GM21717 (cell line): Measurements from ENCODE around the gene SCGB1C2.
"Not testable (repeated sequence)": the region's sequence is repeated elsewhere in the genome, so short reads cannot be mapped to it uniquely, and the experiment has no call there.

Experiments used
- ATAC-seq: cut with Tn5 transposase; IDR thresholded peaks from one replicate; pipeline ENCODE4 v1.9.1; 2021; ENCODE audit warnings: mild to moderate bottlenecking, moderate library complexity; ENCODE audit not compliant: unreplicated experiment

Gene SCGB1C2

DNA sequence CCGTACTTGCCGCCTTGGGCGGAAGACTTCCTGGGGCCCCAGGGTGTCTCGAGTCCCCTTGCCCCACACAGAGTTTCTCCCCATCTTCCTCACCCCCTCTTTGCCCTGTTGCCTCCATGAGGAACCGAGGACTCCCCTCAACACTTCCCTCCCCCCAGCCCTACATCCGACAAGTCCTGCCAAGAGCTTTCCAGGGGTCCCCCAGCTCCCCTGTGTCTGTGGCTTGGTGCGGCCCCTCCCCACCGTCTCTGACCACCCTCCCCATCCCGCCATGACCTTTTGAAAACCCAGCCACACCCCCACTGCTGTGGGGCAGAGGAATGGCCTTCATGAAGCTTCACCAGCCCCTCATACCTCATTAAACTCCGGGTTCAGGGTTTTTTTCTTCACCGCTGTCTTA, 11.4 kb downstream of the SCGB1C2 start:
- ATAC-seq, result no peak

DNA sequence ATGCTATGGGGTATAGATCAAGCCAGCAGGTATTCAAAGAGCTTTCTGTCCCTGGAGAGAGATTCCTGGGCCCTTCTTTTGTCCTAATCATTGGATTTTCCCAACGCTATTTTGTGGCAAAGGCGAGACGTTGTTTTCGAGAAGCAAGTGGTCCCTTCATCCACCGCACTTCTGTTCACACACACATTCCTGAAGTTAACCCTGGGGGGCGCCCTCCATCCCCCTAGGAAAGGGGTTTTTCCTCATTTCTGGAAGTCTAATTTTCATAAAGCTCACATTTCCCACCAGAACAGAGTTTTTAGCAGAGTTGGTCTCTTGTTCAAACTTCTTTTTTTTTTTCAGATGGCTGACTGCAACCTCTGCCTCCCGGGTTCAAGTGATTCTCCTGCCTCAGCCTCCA, 11.9 kb downstream of the SCGB1C2 start:
- ATAC-seq, result no peak

DNA sequence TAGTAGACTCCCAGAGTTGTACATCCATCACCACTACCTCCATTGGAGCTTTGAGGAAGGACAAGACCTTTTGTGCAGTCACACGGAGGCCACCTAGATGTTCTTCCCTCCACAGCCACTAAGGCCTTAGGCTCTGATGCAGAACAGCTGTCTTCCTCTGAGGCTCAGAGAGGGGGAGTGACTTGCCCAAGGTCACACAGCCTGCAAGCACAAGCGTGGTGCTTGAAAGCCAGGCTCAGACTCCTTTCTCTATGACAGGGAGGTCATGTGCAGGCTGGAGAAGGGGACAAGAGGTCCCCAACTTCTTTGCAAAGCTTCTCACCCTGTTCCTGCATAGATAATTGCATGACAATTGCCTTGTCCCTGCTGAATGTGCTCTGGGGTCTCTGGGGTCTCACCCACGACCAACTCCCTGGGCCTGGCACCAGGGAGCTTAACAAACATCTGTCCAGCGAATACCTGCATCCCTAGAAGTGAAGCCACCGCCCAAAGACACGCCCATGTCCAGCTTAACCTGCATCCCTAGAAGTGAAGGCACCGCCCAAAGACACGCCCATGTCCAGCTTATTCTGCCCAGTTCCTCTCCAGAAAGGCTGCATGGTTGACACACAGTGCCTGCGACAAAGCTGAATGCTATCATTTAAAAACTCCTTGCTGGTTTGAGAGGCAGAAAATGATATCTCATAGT, 12.7 kb downstream of the SCGB1C2 start:
- ATAC-seq, result no peak

DNA sequence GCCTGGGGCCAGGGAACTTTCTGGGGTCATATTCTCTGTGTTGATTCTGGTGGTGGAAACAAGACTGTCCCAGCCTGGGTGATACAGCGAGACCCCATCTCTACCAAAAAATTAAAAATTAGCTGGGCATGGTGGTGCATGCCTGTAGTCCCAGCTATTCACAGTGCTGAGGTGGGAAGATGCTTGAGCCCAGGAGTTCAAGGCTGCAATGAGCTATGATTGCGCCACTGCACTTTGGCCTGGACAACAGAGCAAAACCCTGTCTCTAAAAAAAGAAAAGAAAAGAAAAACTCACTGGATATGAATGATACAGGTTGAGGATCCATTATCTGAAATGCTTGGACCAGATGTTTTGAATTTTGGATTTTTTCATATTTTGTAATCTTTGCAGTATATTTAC, 13.6 kb downstream of the SCGB1C2 start:
- ATAC-seq, result no peak

DNA sequence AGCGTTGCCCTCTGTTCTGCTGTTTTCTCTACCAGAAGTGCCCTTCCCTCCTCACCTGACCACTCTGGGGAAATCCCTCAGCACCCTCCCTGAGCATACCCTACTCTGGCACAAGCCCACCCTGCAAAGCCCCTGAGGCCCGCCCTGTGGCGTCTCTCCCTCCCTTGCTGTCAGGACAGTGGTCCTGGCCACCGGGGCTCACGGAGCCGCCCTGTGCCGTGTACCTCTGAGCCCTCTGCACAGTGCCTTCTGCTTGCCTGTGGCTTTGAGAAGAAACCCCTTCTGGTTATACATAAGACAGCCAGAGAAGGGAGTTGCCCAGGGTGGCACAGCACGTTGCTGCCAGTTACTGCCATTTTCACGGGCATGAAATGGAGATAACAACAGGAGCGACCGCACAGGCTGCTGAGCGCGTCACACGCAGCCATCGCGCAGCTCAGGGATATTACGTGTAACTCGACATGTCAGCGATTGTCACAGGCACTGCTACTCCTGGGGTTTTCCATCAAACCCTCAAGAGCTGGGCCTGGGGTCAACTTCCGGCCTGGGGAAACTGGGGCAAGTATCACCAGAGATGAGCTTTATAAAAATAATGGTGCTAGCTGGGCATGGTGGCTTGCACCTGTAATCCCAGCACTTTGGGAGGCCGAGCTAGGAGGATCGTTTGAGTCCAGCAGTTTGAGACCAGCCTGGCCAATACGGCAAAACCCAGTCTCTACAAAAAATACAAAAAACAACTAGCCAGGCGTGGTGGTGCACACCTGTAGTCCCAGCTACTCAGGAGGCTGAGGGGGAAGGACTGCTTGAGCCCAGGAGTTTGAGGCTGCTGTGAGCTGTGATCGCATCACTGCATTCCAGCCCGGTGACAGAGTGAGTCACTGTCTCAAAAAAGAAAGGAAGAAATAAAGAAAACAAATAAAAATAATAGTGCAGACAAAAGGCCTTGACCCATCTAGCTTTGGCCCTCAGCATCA, 14.8 kb downstream of the SCGB1C2 start:
- no peak for ATAC-seq

DNA sequence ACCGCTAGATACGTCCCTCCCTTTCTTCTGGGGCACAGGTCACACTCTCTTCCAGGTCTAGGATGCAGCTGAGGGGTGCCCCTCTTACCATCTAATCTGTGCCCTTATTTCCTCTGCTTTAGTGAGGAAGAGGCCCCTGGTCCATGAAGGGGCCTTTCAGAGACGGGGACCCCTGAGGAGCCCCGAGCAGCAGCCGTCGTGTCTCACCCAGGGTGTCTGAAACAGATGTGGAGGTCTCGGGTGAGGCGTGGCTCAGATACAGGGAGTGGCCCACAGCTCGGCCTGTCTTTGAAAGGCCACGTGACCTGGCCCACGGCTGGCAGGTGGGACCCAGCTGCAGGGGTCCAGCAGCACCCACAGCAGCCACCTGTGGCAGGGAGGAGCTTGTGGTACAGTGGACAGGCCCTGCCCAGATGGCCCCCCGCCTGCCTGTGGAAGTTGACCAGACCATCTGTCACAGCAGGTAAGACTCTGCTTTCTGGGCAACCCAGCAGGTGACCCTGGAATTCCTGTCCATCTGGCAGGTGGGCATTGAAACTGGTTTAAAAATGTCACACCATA, 15.6 kb downstream of the SCGB1C2 start:
- ATAC-seq, result no peak

DNA sequence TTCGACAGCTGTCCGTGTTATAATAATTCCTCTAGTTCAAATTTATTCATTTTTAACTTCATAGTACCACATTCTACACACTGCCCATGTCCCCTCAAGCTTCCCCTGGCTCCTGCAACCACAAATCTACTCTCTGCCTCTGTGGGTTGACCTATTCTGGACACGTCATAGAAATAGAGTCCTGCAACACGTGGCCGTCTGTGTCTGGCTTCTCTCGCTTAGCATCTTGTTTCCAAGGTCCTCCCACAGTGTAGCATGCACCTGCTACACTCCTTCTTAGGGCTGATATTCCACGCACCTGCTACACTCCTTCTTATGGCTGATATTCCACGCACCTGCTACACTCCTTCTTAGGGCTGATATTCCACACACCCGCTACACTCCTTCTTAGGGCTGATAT, 16.5 kb downstream of the SCGB1C2 start:
- no peak for ATAC-seq

DNA sequence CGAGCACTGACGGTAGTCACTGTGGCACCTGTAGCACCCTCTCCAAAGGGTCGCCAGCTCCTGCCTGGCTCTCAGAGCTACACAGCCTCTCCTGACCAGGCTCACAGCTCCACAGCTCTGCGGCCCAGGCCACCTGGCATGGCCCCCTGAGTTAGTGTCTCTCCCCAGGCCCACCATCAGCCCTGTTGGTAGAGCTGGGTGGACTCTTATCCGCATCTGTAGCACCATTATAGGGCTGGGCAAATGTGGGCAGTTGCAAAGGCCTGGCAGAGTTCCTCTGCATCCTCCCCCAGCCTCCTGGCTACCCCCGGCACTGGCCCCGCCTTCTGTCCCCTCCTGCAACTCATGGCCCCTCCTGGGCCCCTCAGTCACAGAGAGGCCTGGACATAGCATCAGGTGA, 18.2 kb downstream of the SCGB1C2 start:
- ATAC-seq, result no peak

DNA sequence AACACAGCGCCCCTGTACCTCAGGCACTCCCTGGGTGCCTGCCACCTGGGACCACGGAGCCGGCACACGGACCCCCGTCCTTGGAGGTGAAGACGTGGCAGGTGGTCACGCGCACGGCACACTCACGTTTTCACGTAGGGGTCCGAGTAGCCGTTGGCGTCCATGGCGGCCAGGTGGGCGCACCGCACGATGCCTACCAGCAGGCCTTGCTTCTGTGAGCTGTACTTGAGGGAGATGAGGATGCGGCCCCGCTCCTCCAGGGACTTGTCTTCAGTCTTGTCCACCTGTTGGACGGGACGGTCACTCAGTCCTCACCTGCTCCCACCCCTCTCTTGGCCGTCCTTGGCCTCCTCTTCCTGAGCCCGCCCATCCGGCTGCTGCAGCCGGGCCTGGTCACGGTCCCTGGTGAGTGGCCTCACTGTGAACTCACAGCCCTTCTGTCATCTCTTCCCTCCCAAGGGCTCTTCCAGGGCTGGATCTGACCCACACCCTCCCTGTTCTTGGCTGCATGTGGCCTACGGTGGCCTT, 18.8 kb downstream of the SCGB1C2 start:
- no peak for ATAC-seq

DNA sequence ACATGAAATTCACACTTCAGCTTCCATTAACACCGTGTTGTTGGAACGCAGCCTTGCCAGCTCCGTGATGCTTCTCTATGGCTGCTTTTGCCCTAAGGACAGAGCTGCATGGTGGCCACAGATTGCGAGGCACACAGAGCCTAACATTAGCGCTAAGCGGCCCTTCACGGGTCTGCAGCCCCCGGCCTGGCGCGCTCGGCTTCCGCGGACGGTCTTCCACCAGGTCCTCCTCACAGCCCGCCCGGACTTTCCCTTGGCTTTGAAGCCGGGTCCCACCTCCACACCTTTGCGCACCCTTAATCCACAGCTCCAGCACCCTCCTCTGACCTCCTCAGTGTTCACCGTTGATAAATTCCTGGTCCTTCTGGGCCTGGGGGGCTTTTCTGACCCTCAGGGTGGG, 19.6 kb downstream of the SCGB1C2 start:
- no peak for ATAC-seq

DNA sequence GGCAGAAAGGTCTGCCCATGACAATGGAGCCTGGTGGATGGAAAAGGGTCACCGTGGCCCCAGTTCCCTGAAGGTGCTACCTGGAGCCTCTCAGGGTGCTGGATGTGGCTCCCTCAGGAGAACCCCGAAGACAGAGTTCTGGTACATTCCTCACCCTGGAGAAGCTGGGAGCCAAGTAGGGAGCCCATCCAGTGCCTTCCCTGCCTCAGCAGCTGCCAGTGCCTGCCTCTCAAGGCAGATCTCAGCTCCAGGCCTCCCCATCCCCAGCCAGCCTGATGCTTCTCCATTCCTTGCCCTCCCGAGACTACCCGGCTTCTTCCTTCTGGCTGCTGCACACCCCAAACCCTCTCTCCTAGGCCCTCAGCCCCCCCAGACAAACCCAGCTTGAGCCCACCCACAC, 20.5 kb downstream of the SCGB1C2 start:
- no peak for ATAC-seq

DNA sequence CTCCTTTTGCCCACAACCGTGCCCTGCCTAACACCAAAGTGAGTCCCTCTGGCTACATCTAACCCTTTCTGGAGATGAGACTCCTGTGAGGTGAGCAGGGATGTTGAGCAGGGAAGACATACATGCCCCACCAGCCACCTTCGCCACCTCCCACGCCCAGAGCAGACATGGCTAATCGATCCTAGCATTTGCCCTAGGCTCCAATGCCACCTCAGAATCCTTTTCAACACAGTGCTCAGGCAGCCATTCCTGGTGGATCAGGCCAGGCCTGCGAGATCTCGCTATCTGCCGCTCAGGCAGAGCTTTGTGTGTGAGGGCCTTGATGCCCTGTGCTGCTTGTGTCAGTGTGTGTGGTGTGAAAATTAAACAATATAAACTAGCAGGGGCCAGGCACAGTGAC, 21.0 kb downstream of the SCGB1C2 start:
- no peak for ATAC-seq

DNA sequence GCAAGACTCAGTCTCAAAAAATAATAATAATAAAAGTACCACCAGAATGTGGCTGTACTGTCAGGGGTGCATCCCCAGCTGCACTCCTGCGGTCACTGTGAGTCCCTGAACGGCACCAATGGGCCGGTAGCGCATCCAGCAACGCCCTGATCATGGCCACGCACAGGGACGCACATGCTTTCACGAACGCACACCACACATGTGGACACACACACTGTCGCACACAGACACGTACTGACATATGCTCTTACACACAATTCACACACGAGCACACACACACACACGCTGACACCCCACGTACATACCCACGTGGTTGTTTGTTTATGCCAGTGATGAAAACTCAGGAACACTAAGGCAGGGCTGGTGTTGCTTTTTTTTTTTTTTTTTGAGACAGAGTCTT, 22.2 kb downstream of the SCGB1C2 start:
- ATAC-seq, result no peak

DNA sequence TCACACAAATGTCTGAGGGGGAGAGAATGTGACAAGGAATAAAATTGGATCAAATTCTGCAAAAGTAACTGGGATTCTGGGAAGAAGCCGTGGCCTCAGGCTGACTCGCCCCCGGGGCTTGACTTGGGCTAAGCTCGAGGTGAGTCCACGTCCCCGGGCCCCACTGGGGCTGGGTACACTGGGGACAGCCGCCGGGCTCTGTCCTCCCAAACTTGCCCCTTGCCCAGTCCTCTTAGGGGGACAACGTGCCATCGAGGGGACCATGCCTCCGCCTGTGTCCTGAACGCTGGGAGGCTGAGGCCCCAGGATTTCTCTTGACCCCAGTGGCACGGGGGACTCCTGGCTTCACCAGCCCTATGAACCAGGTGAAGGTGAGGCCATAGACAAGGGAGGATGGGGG, 23.0 kb downstream of the SCGB1C2 start:
- ATAC-seq, result no peak

DNA sequence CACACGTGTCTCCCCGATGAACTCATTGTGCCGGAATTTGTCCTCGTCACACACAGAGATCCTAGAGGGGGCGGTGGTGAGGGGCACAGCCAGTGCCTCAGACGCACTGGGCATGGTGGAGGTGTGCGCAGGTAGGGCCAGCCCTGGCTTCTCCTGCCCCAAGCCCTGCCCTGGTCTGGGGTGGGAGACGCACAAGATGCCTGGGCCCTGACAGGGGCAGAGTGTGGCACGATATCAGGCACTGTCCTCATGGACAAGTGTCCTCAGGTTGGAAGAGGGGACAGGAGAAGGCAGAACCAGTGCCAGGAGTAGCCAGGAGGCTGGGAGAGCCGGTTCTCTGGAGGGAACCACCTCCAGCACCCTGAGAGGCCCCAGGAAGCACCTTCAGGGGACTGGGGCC, 24.1 kb downstream of the SCGB1C2 start:
- ATAC-seq, result no peak

DNA sequence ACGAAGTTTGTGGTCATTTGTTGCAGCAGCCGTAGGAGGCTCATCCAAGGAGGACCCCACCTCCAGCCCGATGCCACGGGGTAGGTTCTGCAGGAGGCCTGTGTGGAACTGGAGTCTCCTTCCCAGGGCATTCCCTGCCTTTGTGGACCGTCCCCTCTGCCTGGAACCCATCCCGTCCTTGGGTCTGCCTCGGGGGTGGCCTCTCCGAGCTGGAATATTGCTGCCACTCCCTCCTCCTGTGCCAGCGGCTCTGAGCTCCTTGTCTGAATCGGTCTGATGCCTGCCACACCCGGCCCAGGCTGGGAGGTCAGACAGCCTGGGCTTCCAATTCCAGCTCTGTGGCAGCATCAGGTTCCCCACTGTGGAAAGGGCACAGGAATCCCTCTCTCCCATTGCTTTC, 25.3 kb downstream of the SCGB1C2 start:
- no peak for ATAC-seq

DNA sequence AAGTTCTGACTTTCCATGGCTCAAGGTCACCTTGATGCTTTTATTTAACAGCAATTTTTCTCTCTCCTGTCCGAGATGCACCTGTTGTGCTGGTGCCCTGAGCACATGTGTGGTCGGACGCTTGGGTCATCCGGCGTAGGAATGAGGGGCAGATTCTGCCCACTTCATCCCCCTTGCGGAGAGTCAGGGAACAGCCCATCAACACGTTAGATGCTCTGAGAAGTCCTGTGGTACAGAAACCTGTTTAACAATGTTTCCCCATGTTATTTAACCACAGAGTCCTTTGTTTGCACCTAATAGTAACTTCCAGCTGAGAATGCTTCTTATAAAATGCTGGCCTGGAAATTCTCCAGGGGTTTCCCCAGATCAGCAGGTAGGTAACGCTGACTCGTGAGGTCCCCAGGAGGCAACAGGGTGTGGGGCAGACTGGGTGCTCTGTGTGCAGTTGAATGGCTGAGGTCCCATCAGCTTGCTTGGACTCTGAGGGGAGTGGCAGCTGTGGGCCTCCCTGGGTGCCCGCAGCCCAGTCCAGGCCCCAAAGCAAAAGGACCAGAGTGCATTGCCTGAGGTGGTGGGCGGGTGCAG, 26.2 kb downstream of the SCGB1C2 start:
- no peak for ATAC-seq

DNA sequence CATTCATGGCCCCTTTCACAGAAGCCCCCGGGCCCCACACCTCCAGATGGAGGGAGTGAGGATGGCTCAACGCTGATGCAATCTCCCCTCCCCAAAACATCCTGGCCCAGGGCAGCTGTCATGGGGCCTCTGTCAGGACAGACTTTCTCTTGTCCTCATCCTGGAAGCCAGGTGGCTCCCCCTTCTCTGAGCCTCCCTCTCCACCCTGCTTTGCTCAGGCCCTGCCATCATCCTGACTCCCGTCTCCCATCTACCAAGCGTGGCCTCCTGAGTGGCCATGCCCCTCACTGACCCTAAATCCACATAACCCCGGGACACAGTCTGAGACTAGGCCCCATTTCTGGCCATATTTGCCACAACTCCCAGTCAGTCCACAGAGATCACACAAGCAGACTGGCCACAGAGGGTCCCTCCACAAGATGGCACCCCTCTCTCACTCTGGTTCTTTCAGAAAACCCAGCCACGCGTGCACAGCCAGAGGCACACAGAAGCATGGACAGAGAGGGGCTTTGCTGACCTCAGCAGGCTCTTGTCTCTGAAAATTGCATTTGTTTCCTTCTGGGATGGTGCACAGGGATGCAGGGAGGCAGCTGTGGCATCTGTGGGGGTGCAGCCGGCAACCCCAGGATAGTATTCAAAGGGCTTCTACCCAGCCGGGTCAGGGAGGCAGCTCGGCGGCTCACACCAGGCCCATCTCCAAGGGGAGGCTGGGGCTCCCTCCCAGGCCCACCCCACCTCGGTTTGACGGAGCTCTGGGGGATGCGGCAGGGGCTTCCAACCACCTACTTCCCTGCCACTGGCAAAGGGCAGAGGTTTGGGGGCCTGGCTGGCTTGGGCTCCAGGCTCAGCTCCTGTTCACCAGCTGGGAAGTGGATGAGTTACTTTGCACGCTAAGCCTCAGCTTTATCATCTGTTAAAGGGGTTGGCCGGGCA, 27.2 kb downstream of the SCGB1C2 start:
- no peak for ATAC-seq

DNA sequence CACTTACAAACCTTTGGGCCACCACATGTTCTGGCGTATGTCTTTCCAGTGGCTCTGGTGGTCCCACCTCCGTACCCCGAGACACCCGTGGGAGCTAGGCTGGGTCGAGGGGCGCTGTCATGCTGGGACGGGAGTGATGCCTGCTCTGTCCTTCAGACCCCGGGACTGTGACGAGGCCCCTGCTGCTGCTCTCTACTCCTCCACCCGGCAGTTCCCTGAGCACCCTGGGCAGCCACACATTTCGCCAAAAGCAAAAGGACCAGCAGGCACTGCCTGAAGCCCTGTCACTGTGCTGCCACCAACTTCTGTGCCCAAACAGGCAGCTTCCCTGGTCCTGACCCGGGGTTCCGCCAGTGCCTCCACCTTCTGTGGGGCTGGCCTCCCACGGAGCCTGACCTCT, 28.6 kb downstream of the SCGB1C2 start:
- no peak for ATAC-seq

DNA sequence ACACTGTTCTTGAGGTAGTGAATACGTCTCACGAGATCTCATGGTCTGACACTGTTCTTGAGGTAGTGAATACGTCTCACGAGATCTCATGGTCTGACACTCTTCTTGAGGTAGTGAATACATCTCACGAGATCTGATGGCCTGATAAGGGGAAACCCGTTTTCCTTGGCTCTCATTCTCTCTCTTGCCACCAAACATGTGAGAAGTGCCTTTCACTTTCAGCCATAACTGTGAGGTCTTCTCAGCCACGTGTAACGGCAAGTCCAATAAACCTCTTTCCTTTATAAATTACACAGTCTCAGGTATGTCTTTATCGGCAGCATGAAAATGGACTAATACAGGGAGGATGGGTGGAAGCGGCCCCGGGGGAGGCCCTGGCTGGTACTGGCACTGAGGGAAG, 31.2 kb downstream of the SCGB1C2 start:
- ATAC-seq, result not testable (repeated sequence)
